ENCODE results near the gene MITF.
A peak's percentile ranks its signal among the peaks of the same experiment; 100 is the strongest.

MITF gene

DNA sequence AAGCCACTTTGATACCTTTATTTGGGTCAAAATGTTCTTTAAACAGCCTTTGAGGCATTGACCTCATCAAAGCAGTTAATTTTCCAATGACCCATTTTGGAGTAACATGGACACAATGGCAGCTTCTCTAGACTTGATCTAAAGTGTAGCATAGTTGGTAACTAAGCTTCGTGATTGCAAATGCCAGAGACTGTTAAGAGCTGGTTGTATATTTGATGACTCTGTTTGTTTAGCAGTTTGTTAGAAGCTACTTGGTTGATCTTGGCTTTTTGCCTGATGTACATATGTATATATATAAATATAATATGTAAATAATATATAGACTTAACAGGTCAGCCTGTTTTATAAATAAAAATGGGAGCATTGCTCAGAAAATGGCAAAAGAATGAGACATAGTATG is 68.4 kb downstream of the MITF start:
- Histone ChIP-seq H3K4me3 (ENCODE audit: insufficient read depth in 1 of 2, low read depth in 1 of 2, low read length in 2 of 2) (no peak overlapping the region), H3K9ac (ENCODE audit: low read length) (no peak overlapping the region), H4K91ac (ENCODE audit: low read length) (no peak overlapping the region), H3K27ac (ENCODE audit: low read length, poor library complexity, severe bottlenecking) (no peak overlapping the region), H2BK12ac (ENCODE audit: low read length in 2 of 2) (no peak overlapping the region), H2BK15ac (ENCODE audit: low read depth, poor library complexity, severe bottlenecking) (no peak overlapping the region), H2BK120ac (ENCODE audit: low read depth, low read length) (no peak overlapping the region), H3K36me3 (ENCODE audit: control insufficient read depth in 1 of 2, insufficient read depth in 2 of 2, low read depth in 1 of 2, low read length in 2 of 2) (no peaks in the 10 kb centered on the region), H2AFZ (ENCODE audit: low read depth, low read length) (no peak overlapping the region), H4K8ac (ENCODE audit: low read length) (no peak overlapping the region), H3K18ac (ENCODE audit: low read depth in 1 of 2, low read length in 2 of 2) (no peak overlapping the region), H2BK5ac (ENCODE audit: low read depth, low read length, poor library complexity, severe bottlenecking) (no peak overlapping the region), H2AK5ac (ENCODE audit: low read length, severe bottlenecking) (no peak overlapping the region), H3K4ac (ENCODE audit: low read depth in 1 of 2, low read length in 2 of 2) (no peak overlapping the region), H3K79me1 (replicated peaks; ENCODE audit: low read length, poor library complexity, severe bottlenecking) (peaks cover 15% of the 10 kb centered on the region), H3K27me3 (ENCODE audit: control insufficient read depth in 1 of 2, insufficient read depth in 1 of 2, low read length in 2 of 2) (no peaks in the 10 kb centered on the region), H3K14ac (ENCODE audit: low read length in 2 of 2) (no peak overlapping the region), H3K4me1 (ENCODE audit: control insufficient read depth, insufficient read depth, low read depth, low read length) (no peaks in the 10 kb centered on the region), H3K23ac (ENCODE audit: low read length in 2 of 2) (no peak overlapping the region), H3K4me2 (ENCODE audit: low read length, poor library complexity, severe bottlenecking) (no peak overlapping the region), H3K9me3 (ENCODE audit: control insufficient read depth, low read length) (no peaks in the 10 kb centered on the region)
- DNase-seq = no peak
- WGBS = 70% methylated on average over 1 of the region's 1 CpG

DNA sequence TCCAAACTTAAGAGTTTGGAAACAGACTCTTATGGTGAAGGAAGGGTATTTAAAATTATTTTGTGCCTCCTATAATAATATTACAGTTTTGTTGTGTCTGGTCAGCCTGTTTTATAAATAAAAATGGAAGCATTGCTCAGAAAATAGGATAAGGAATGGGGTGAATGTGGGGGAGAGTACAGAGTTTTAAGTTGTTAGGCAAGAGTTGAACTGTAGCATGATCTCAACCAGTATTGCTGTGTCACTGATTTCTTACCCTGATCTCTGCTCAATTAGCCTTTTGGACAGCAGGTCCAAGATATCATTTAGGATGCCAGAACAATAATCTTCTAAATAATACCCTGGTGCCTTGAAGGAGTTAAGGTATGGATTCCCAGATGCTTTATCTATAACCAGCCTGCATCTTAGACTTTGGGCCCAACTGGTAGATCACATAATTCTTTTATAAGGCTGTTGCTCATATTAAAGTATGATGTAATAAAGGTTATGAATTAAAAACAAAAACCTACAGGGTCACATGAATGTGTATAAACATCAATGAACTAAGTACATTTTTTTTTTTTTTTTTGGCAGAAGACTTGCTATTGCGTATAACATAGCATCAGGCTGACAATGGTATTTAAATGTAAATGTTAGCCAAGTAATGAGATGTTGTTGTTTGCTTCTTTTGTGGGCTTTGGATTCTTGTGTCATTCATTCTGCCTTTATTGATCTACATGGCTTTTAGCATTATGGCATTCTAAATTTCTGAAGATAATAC is 70.0 kb downstream of the MITF start:
- H3K79me1 ChIP-seq (replicated peaks; ENCODE audit: low read length, poor library complexity, severe bottlenecking) = peaks cover 16% of the 10 kb centered on the region
- no peak overlapping the region for H3K14ac ChIP-seq (ENCODE audit: low read length in 2 of 2)
- H3K4me3 ChIP-seq (ENCODE audit: insufficient read depth in 1 of 2, low read depth in 1 of 2, low read length in 2 of 2) = no peak overlapping the region
- no peak overlapping the region for H2BK12ac ChIP-seq (ENCODE audit: low read length in 2 of 2)
- no peak overlapping the region for H2AK5ac ChIP-seq (ENCODE audit: low read length, severe bottlenecking)
- H3K9me3 ChIP-seq (ENCODE audit: control insufficient read depth, low read length) = no peaks in the 10 kb centered on the region
- no peak overlapping the region for H2BK120ac ChIP-seq (ENCODE audit: low read depth, low read length)
- no peak overlapping the region for H3K23ac ChIP-seq (ENCODE audit: low read length in 2 of 2)
- H4K91ac ChIP-seq (ENCODE audit: low read length) = no peak overlapping the region
- H3K4me2 ChIP-seq (ENCODE audit: low read length, poor library complexity, severe bottlenecking) = no peak overlapping the region
- no peak for DNase-seq
- no peaks in the 10 kb centered on the region for H3K4me1 ChIP-seq (ENCODE audit: control insufficient read depth, insufficient read depth, low read depth, low read length)
- H3K4ac ChIP-seq (ENCODE audit: low read depth in 1 of 2, low read length in 2 of 2) = no peak overlapping the region
- no peak overlapping the region for H3K9ac ChIP-seq (ENCODE audit: low read length)
- no peaks in the 10 kb centered on the region for H3K27me3 ChIP-seq (ENCODE audit: control insufficient read depth in 1 of 2, insufficient read depth in 1 of 2, low read length in 2 of 2)
- no peaks in the 10 kb centered on the region for H3K36me3 ChIP-seq (ENCODE audit: control insufficient read depth in 1 of 2, insufficient read depth in 2 of 2, low read depth in 1 of 2, low read length in 2 of 2)
- WGBS = no CpG with 5 or more reads among the region's 1 CpG
- no peak overlapping the region for H2AFZ ChIP-seq (ENCODE audit: low read depth, low read length)
- H2BK15ac ChIP-seq (ENCODE audit: low read depth, poor library complexity, severe bottlenecking) = no peak overlapping the region
- no peak overlapping the region for H4K8ac ChIP-seq (ENCODE audit: low read length)
- no peak overlapping the region for H3K18ac ChIP-seq (ENCODE audit: low read depth in 1 of 2, low read length in 2 of 2)
- H2BK5ac ChIP-seq (ENCODE audit: low read depth, low read length, poor library complexity, severe bottlenecking) = no peak overlapping the region
- H3K27ac ChIP-seq (ENCODE audit: low read length, poor library complexity, severe bottlenecking) = no peak overlapping the region

- Histone ChIP-seq H2AFZ (ENCODE audit: low read depth, low read length) (no peak overlapping the region), H2BK120ac (ENCODE audit: low read depth, low read length) (no peak overlapping the region), H3K9me3 (ENCODE audit: control insufficient read depth, low read length) (no peaks in the 10 kb centered on the region), H2AK5ac (ENCODE audit: low read length, severe bottlenecking) (no peak overlapping the region), H2BK15ac (ENCODE audit: low read depth, poor library complexity, severe bottlenecking) (no peak overlapping the region), H3K36me3 (ENCODE audit: control insufficient read depth in 1 of 2, insufficient read depth in 2 of 2, low read depth in 1 of 2, low read length in 2 of 2) (no peaks in the 10 kb centered on the region), H2BK12ac (ENCODE audit: low read length in 2 of 2) (no peak overlapping the region), H3K23ac (ENCODE audit: low read length in 2 of 2) (no peak overlapping the region), H3K27ac (ENCODE audit: low read length, poor library complexity, severe bottlenecking) (no peak overlapping the region), H3K9ac (ENCODE audit: low read length) (no peak overlapping the region), H3K4me2 (ENCODE audit: low read length, poor library complexity, severe bottlenecking) (no peak overlapping the region), H3K79me1 (replicated peaks; ENCODE audit: low read length, poor library complexity, severe bottlenecking) (peaks cover 21% of the 10 kb centered on the region), H4K91ac (ENCODE audit: low read length) (no peak overlapping the region), H3K4ac (ENCODE audit: low read depth in 1 of 2, low read length in 2 of 2) (no peak overlapping the region), H4K8ac (ENCODE audit: low read length) (no peak overlapping the region), H3K27me3 (ENCODE audit: control insufficient read depth in 1 of 2, insufficient read depth in 1 of 2, low read length in 2 of 2) (no peaks in the 10 kb centered on the region), H3K14ac (ENCODE audit: low read length in 2 of 2) (no peak overlapping the region), H3K4me1 (ENCODE audit: control insufficient read depth, insufficient read depth, low read depth, low read length) (no peaks in the 10 kb centered on the region), H3K18ac (ENCODE audit: low read depth in 1 of 2, low read length in 2 of 2) (no peak overlapping the region), H3K4me3 (ENCODE audit: insufficient read depth in 1 of 2, low read depth in 1 of 2, low read length in 2 of 2) (no peak overlapping the region), H2BK5ac (ENCODE audit: low read depth, low read length, poor library complexity, severe bottlenecking) (no peak overlapping the region)
- WGBS = 94% methylated on average over 4 of the region's 4 CpGs
- DNase-seq = peak; percentile 30
Observed at GRCh38 chr3:69811452-69812401, 72.5 kb downstream of the MITF start.

- H2BK120ac ChIP-seq (ENCODE audit: low read depth, low read length) = no peak overlapping the region
- no peak overlapping the region for H3K18ac ChIP-seq (ENCODE audit: low read depth in 1 of 2, low read length in 2 of 2)
- no peak overlapping the region for H2AFZ ChIP-seq (ENCODE audit: low read depth, low read length)
- no peaks in the 10 kb centered on the region for H3K9me3 ChIP-seq (ENCODE audit: control insufficient read depth, low read length)
- no peak overlapping the region for H4K91ac ChIP-seq (ENCODE audit: low read length)
- peak overlapping the region in 1 of 2 experiments; percentile 26 for H3K14ac ChIP-seq (ENCODE audit: low read length in 2 of 2)
- no peak overlapping the region for H2BK12ac ChIP-seq (ENCODE audit: low read length in 2 of 2)
- no peaks in the 10 kb centered on the region for H3K27me3 ChIP-seq (ENCODE audit: control insufficient read depth in 1 of 2, insufficient read depth in 1 of 2, low read length in 2 of 2)
- no peak overlapping the region for H3K27ac ChIP-seq (ENCODE audit: low read length, poor library complexity, severe bottlenecking)
- WGBS = 96% methylated on average over 1 of the region's 1 CpG
- H2AK5ac ChIP-seq (ENCODE audit: low read length, severe bottlenecking) = no peak overlapping the region
- H3K4me1 ChIP-seq (ENCODE audit: control insufficient read depth, insufficient read depth, low read depth, low read length) = peaks cover 3% of the 10 kb centered on the region
- no peak for DNase-seq
- no peak overlapping the region for H4K8ac ChIP-seq (ENCODE audit: low read length)
- no peak overlapping the region for H3K4me2 ChIP-seq (ENCODE audit: low read length, poor library complexity, severe bottlenecking)
- peaks cover 0 to 3% of the 10 kb centered on the region in 2 experiments for H3K36me3 ChIP-seq (ENCODE audit: control insufficient read depth in 1 of 2, insufficient read depth in 2 of 2, low read depth in 1 of 2, low read length in 2 of 2)
- H3K4me3 ChIP-seq (ENCODE audit: insufficient read depth in 1 of 2, low read depth in 1 of 2, low read length in 2 of 2) = no peak overlapping the region
- H3K79me1 ChIP-seq (replicated peaks; ENCODE audit: low read length, poor library complexity, severe bottlenecking) = peaks cover 23% of the 10 kb centered on the region
- H3K9ac ChIP-seq (ENCODE audit: low read length) = no peak overlapping the region
- H2BK5ac ChIP-seq (ENCODE audit: low read depth, low read length, poor library complexity, severe bottlenecking) = no peak overlapping the region
- H2BK15ac ChIP-seq (ENCODE audit: low read depth, poor library complexity, severe bottlenecking) = no peak overlapping the region
- no peak overlapping the region for H3K23ac ChIP-seq (ENCODE audit: low read length in 2 of 2)
- H3K4ac ChIP-seq (ENCODE audit: low read depth in 1 of 2, low read length in 2 of 2) = no peak overlapping the region
Observed at GRCh38 chr3:69815970-69816369, 76.7 kb downstream of the MITF start.
